Activated CD4-positive, alpha-beta T cell treated with anti-CD3 and anti-CD28 coated beads, Interleukin-2, amount 50 U/mL, for 4 hours (primary cell): ENCODE data around the gene MSX2.

Experiments
- DNase-seq, 2 experiments: peaks; one replicate each; pipeline ENCODE4 v3.0.0-alpha.2; 2020

Gene MSX2

DNA sequence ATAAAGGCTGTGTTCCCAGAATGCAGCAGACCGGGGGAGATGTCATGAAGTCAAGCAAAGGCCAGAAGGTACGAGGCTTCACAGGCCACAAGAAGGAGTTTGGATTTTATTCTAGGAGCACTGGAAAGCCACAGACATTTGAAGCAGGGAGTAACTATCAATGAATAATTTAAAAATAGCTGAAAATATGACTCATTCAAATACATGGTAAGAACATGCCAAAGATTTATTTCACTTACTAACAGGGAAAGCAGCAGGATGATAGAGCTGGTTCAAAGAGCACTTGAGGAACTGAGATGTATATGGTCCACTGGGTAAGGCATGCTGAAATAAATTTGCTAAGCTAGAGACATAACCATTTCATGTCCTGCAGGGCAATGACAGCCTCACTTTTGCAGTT lies 53.2 kb downstream of the MSX2 start:
- no peak for DNase-seq
